ENCODE data around the gene DPY19L3.

The DPY19L3 gene

DNA sequence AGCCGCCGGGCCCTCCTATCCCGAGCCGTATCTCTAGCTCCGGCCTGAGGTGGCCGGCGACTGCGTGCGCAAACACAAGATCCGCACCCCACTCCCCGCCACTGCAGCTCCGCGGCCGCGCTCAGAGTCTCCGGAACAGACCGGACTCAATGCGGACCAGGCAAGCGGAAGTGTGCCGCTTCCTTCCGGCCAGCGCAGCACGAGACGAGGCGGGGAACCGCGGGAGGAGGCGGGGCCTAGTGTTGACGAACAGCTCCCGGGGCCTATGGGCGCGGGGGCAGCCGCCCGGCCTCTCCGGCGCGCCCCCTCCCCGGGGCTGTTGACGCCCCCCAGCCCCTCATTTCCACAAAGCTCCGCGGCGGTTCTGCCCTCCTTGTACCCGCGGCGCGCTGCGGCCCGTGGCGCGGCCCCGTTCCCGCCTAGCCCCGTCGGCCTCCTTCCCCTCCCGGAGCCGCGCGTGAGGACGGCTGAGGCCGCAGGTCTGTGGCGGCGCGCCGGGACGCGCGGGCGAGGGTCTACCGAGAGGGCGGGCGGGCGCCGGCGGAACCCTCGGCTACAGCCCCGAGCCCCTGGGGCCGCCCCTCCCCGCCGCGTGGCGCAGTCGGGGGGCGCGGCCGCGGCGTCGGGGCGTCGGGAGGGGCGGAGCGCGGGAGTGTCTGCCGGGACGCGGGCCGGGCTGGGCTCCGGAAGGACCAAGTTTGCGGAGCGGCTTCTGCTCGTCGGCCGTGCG lies at the start of gene DPY19L3:
Gene DPY19L3, plus strand, starts transcription at position 340 of the 730 bp plus-strand sequence. CDS start 2,484 bp downstream, outside the sequence.
- Histone ChIP-seq H3K4me3 (peak within 1 kb of the TSS; percentile 97), H3K36me3 (replicated peaks) (peaks cover 16% of the 10 kb centered on the region), H3K4me1 (peaks cover 4% of the 10 kb centered on the region), H3K27me3 (ENCODE audit: low read depth) (no peaks in the 10 kb centered on the region), H3K9me3 (no peaks in the 10 kb centered on the region)
- peak; percentile 84 to 95 for DNase-seq (ENCODE audit: low spot score in 2 of 2)
- in situ Hi-C loops (cut with MboI; ENCODE audit: low sequenced_read_pairs) = no loop called here

GRCh38 chr19:32357720-32358119 lies 47.9 kb upstream of the DPY19L3 start:
- H3K36me3 ChIP-seq (replicated peaks) = peaks cover 87% of the 10 kb centered on the region
- in situ Hi-C loops (cut with MboI; ENCODE audit: low sequenced_read_pairs) = no loop called here

GRCh38 chr19:32358321-32358720 lies 47.2 kb upstream of the DPY19L3 start:
- in situ Hi-C loops (cut with MboI; ENCODE audit: low sequenced_read_pairs) = no loop called here

More at GRCh38 chr19:32357720-32358119, 47.9 kb upstream of the DPY19L3 start:
- H3K27me3 ChIP-seq (ENCODE audit: low read depth) = no peaks in the 10 kb centered on the region
- H3K9me3 ChIP-seq = no peaks in the 10 kb centered on the region
- DNase-seq (ENCODE audit: low spot score in 2 of 2) = no peak
- no peaks in the 10 kb centered on the region for H3K4me1 ChIP-seq
- no peak overlapping the region for H3K4me3 ChIP-seq

DNA sequence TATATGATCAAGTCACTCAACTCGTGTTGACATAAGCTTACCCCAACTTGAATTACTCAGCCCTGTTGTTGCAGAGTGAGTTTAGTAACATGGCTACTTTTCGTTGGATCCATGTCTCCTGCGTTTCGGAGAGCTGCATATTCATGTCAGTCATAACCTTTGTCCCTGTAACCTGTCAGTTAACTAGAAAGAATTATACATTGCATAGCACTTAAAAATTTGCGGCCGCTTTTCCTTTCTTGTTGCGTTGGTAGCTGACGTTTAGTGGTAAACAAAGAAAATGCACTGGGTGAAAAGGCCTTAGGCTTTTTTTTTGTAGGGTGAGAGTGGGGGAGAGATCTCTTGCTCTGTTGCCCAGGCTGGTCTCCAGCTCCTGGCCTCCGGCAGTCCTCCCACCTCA lies 46.0 kb upstream of the DPY19L3 start:
- Histone ChIP-seq H3K4me1 (no peaks in the 10 kb centered on the region), H3K9me3 (no peaks in the 10 kb centered on the region), H3K27me3 (ENCODE audit: low read depth) (no peaks in the 10 kb centered on the region), H3K36me3 (replicated peaks) (peaks cover 80% of the 10 kb centered on the region), H3K4me3 (no peak overlapping the region)
- in situ Hi-C loops (cut with MboI; ENCODE audit: low sequenced_read_pairs) = no loop called here
- no peak for DNase-seq (ENCODE audit: low spot score in 2 of 2)

More at GRCh38 chr19:32358321-32358720, 47.2 kb upstream of the DPY19L3 start:
- Histone ChIP-seq H3K4me3 (no peak overlapping the region), H3K36me3 (replicated peaks) (peaks cover 84% of the 10 kb centered on the region), H3K4me1 (no peaks in the 10 kb centered on the region), H3K27me3 (ENCODE audit: low read depth) (no peaks in the 10 kb centered on the region), H3K9me3 (no peaks in the 10 kb centered on the region)
- no peak for DNase-seq (ENCODE audit: low spot score in 2 of 2)

DNA sequence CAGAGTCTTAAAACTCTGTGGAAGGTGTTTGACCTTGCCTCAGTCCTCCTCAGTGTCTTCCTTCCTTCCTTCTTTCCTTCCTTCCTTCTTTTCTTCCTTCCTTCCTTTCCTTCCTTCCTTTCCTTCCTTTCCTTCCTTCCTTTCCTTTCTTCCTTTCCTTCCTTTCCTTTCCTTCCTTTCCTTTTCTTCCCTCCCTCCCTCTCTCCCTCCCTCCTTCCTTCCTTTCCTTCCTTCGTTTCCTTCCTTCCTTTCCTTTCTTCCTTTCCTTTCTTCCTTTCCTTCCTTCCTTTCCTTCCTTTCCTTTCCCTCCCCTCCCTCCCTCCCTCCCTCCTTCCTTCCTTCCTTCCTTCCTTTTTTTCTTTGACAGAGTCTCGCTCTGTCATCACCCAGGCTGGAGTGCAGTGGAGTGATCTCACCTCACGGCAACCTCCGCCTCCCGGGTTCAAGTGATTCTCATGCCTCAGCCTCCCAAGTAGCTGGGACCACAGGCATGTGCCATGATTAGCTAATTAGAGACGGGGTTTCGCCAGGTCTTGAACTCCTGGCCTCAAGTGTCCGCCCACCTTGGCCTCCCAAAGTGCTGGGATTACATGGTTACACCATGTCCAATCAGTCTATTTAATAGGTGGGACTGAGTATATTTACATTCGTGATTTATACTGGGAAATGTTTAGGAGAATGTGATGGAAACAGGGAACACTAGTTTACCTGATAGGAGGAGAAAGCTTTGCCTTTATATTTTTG lies 43.8 kb upstream of the DPY19L3 start:
- DNase-seq (ENCODE audit: low spot score in 2 of 2) = no peak
- in situ Hi-C loops (cut with MboI; ENCODE audit: low sequenced_read_pairs) = no loop called here
- no peaks in the 10 kb centered on the region for H3K27me3 ChIP-seq (ENCODE audit: low read depth)
- peaks cover 71% of the 10 kb centered on the region for H3K36me3 ChIP-seq (replicated peaks)
- H3K4me1 ChIP-seq = no peaks in the 10 kb centered on the region
- H3K9me3 ChIP-seq = no peaks in the 10 kb centered on the region
- no peak overlapping the region for H3K4me3 ChIP-seq

DNA sequence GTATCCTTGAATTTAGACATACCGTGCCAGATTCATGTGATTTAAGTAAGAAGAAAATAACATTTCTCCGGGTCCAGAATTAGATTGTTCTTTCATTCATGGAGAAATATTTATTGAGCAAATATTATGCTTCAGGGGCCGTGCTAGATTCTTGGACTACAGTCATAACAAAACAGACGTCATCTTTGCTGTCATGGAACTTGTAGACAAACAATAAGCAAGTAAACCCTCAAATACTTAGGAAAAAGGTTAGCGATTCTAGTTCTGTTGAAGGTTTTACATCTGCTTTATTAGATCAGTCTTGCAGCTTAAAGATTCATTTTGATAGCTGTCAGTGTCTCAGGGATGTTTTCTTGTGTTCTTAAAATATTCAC lies 43.3 kb upstream of the DPY19L3 start:
- Histone ChIP-seq H3K27me3 (ENCODE audit: low read depth) (no peaks in the 10 kb centered on the region), H3K9me3 (no peaks in the 10 kb centered on the region), H3K4me3 (no peak overlapping the region), H3K36me3 (replicated peaks) (peaks cover 66% of the 10 kb centered on the region), H3K4me1 (no peaks in the 10 kb centered on the region)
- in situ Hi-C loops (cut with MboI; ENCODE audit: low sequenced_read_pairs) = no loop called here
- DNase-seq (ENCODE audit: low spot score in 2 of 2) = no peak

DNA sequence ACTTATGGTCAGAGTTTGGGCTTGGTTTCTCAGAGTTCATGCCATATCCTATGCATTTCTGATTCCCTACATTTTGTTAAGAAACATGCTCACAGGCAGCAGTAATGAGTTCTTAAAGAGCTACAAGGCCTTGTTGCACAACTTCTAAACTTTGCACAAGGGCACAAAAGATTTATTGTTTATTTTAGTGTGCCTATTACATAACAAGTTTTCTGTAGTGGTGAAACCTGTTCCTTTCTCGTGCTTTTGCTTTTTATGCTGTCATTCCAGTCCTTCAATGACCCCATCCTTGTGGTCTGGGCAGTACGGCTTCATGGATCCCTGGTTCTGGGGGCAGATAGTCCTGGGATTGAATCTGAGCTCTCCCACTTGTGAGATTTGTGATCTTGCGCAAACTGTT lies 42.4 kb upstream of the DPY19L3 start:
- H3K36me3 ChIP-seq (replicated peaks) = peaks cover 57% of the 10 kb centered on the region
- H3K4me3 ChIP-seq = no peak overlapping the region
- no peaks in the 10 kb centered on the region for H3K27me3 ChIP-seq (ENCODE audit: low read depth)
- no peaks in the 10 kb centered on the region for H3K9me3 ChIP-seq
- in situ Hi-C loops (cut with MboI; ENCODE audit: low sequenced_read_pairs) = no loop called here
- no peak for DNase-seq (ENCODE audit: low spot score in 2 of 2)
- no peaks in the 10 kb centered on the region for H3K4me1 ChIP-seq

GRCh38 chr19:32363632-32364031 lies 41.9 kb upstream of the DPY19L3 start:
- Histone ChIP-seq H3K36me3 (replicated peaks) (peaks cover 53% of the 10 kb centered on the region), H3K4me3 (no peak overlapping the region)
- in situ Hi-C loops (cut with MboI; ENCODE audit: low sequenced_read_pairs) = no loop called here

DNA sequence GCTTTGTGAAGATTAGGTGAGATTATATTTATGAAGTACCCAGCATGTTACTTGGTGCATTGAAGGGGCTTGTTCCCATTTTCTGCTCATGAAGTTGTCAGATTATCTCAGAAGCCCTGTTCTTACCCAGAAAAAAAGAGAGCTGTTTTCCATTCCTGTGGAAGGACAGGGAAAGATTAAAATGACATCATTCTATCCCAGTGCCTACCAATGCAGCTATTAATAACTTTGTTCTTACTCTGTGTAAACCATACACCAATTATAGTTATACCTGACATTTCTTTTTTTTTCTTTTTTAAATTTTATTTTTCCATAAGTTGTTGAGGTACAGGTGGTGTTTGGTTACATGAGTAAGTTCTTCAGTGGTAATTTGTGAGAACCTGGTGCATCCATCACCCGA lies 41.5 kb upstream of the DPY19L3 start:
- H3K36me3 ChIP-seq (replicated peaks) = peaks cover 49% of the 10 kb centered on the region
- in situ Hi-C loops (cut with MboI; ENCODE audit: low sequenced_read_pairs) = no loop called here
- no peaks in the 10 kb centered on the region for H3K27me3 ChIP-seq (ENCODE audit: low read depth)
- H3K9me3 ChIP-seq = no peaks in the 10 kb centered on the region
- DNase-seq (ENCODE audit: low spot score in 2 of 2) = no peak
- no peak overlapping the region for H3K4me3 ChIP-seq
- H3K4me1 ChIP-seq = no peaks in the 10 kb centered on the region

More at GRCh38 chr19:32363632-32364031, 41.9 kb upstream of the DPY19L3 start:
- no peak for DNase-seq (ENCODE audit: low spot score in 2 of 2)
- no peaks in the 10 kb centered on the region for H3K9me3 ChIP-seq
- H3K27me3 ChIP-seq (ENCODE audit: low read depth) = no peaks in the 10 kb centered on the region
- no peaks in the 10 kb centered on the region for H3K4me1 ChIP-seq

DNA sequence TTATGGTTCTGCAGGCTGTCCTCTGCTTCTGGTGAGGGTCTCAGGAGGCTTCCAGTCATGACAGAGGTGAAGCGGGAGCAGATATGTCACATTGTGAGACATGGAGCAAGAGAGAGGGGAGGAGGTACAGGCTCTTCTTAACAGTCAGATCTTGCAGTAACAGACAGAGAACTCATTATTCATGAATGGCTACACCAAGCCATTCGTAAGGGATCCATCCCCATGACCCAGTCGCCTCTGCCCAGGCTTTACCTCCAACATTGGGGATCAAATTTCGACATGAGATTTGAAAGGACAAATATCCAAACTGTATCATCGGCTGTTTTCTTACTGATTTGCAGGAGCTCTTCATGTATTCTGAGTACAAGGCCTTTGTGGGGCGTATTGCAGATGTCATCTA lies 38.5 kb upstream of the DPY19L3 start:
- Histone ChIP-seq H3K36me3 (replicated peaks) (peaks cover 39% of the 10 kb centered on the region), H3K4me3 (no peak overlapping the region), H3K4me1 (no peaks in the 10 kb centered on the region), H3K27me3 (ENCODE audit: low read depth) (no peaks in the 10 kb centered on the region), H3K9me3 (no peaks in the 10 kb centered on the region)
- in situ Hi-C loops (cut with MboI; ENCODE audit: low sequenced_read_pairs) = no loop called here
- no peak for DNase-seq (ENCODE audit: low spot score in 2 of 2)

GRCh38 chr19:32367948-32368536 lies 37.5 kb upstream of the DPY19L3 start:
- DNase-seq (ENCODE audit: low spot score in 2 of 2) = no peak
- Histone ChIP-seq H3K27me3 (ENCODE audit: low read depth) (no peaks in the 10 kb centered on the region), H3K4me3 (no peak overlapping the region), H3K36me3 (replicated peaks) (peaks cover 42% of the 10 kb centered on the region), H3K4me1 (no peaks in the 10 kb centered on the region), H3K9me3 (no peaks in the 10 kb centered on the region)
- in situ Hi-C loops (cut with MboI; ENCODE audit: low sequenced_read_pairs) = no loop called here

DNA sequence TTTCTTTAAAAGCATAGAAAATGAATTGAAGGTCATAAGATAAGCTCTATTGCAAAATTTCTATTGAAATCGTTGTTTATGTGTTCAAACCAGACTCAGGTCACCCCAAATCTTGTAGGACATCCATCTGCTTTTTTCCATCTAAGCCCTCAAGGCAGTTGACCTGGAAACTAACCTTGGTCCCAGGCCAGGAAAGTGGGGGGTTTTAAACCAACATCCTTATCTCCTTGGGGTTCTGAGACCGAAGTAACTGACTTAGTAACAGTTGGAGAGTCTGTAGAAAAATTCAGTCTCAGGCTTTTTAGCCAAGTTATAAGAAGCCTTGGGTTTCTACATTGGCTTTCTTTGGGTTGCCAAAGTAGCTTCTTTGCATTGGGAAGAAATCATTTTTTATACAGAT lies 36.8 kb upstream of the DPY19L3 start:
- Histone ChIP-seq H3K9me3 (no peaks in the 10 kb centered on the region), H3K36me3 (replicated peaks) (peaks cover 41% of the 10 kb centered on the region), H3K4me3 (no peak overlapping the region), H3K27me3 (ENCODE audit: low read depth) (no peaks in the 10 kb centered on the region), H3K4me1 (no peaks in the 10 kb centered on the region)
- in situ Hi-C loops (cut with MboI; ENCODE audit: low sequenced_read_pairs) = no loop called here
- no peak for DNase-seq (ENCODE audit: low spot score in 2 of 2)

DNA sequence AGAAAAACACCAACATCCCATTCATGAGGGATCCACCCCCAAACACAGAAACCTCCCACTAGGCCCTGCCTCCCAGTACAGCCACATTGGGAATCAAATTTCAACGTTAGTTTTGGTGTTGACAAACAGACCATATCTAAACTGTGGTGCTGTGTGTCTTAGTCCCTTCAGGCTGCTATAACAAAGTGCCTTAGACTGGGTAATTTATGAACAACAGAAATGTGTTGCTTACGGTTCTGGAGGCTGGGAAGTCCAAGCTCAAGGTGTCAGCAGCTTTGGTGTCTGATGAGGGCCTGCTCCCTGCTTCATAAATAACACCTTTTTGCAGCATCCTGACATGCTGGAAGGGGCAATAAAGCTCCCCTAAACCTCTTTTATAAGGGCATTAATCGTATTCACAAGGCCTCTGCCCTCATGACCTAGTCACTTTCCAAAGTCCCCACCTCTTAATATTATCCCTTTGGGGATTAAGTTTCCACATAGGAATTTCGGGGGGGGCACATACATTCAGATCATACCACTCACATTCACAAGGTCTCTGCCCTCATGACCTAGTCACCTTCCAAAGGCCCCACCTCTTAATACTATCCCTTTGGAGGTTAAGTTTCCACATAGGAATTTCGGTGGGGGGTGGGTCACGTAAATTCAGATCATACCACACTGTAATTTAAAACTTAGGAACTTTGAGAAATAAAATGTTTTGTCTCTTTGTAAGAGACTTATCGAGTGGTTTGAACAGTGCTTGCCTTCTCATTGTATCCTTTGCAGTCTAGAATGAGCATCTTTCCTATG lies 32.6 kb upstream of the DPY19L3 start:
- no peak for DNase-seq (ENCODE audit: low spot score in 2 of 2)
- in situ Hi-C loops (cut with MboI; ENCODE audit: low sequenced_read_pairs) = no loop called here

More for the DNA sequence above, 32.6 kb upstream of the DPY19L3 start:
- Histone ChIP-seq H3K36me3 (replicated peaks) (peaks cover 36% of the 10 kb centered on the region), H3K4me3 (no peak overlapping the region), H3K27me3 (ENCODE audit: low read depth) (no peaks in the 10 kb centered on the region), H3K4me1 (no peaks in the 10 kb centered on the region), H3K9me3 (no peaks in the 10 kb centered on the region)
